ENCODE measurements around the gene TIMM10B.

The TIMM10B gene

GRCh38 chr11:6488342-6488741 lies 7.0 kb downstream of the TIMM10B start:
- no peaks in the 10 kb centered on the region for H3K4me1 ChIP-seq (ENCODE audit: control insufficient read depth, insufficient read depth, low read depth, low read length)
- H4K8ac ChIP-seq (ENCODE audit: low read length): no peak overlapping the region
- no peak overlapping the region for H3K4me2 ChIP-seq (ENCODE audit: low read length, poor library complexity, severe bottlenecking)
- DNase-seq: no peak
- peaks cover 0 to 95% of the 10 kb centered on the region in 2 experiments for H3K36me3 ChIP-seq (ENCODE audit: control insufficient read depth in 1 of 2, insufficient read depth in 2 of 2, low read depth in 1 of 2, low read length in 2 of 2)
- H3K27ac ChIP-seq (ENCODE audit: low read length, poor library complexity, severe bottlenecking): no peak overlapping the region
- H2AK5ac ChIP-seq (ENCODE audit: low read length, severe bottlenecking): no peak overlapping the region
- no peaks in the 10 kb centered on the region for H3K9me3 ChIP-seq (ENCODE audit: control insufficient read depth, low read length)
- no peak overlapping the region for H2AFZ ChIP-seq (ENCODE audit: low read depth, low read length)
- 90% methylated on average over 5 of the region's 6 CpGs for WGBS
- H3K79me1 ChIP-seq (replicated peaks; ENCODE audit: low read length, poor library complexity, severe bottlenecking): peaks cover 28% of the 10 kb centered on the region
- H3K14ac ChIP-seq (ENCODE audit: low read length in 2 of 2): no peak overlapping the region
- H3K18ac ChIP-seq (ENCODE audit: low read depth in 1 of 2, low read length in 2 of 2): no peak overlapping the region
- no peak overlapping the region for H3K4me3 ChIP-seq (ENCODE audit: insufficient read depth in 1 of 2, low read depth in 1 of 2, low read length in 2 of 2)
- H2BK120ac ChIP-seq (ENCODE audit: low read depth, low read length): no peak overlapping the region
- no peak overlapping the region for H2BK15ac ChIP-seq (ENCODE audit: low read depth, poor library complexity, severe bottlenecking)
- no peaks in the 10 kb centered on the region for H3K27me3 ChIP-seq (ENCODE audit: control insufficient read depth in 1 of 2, insufficient read depth in 1 of 2, low read length in 2 of 2)
- no peak overlapping the region for H3K23ac ChIP-seq (ENCODE audit: low read length in 2 of 2)
- no peak overlapping the region for H2BK12ac ChIP-seq (ENCODE audit: low read length in 2 of 2)
- H4K91ac ChIP-seq (ENCODE audit: low read length): no peak overlapping the region
- H3K4ac ChIP-seq (ENCODE audit: low read depth in 1 of 2, low read length in 2 of 2): no peak overlapping the region
- no peak overlapping the region for H2BK5ac ChIP-seq (ENCODE audit: low read depth, low read length, poor library complexity, severe bottlenecking)
- H3K9ac ChIP-seq (ENCODE audit: low read length): no peak overlapping the region

GRCh38 chr11:6488821-6489220 lies 7.5 kb downstream of the TIMM10B start:
- no peak overlapping the region for H3K23ac ChIP-seq (ENCODE audit: low read length in 2 of 2)
- no peak overlapping the region for H3K14ac ChIP-seq (ENCODE audit: low read length in 2 of 2)
- no peak for DNase-seq
- no peak overlapping the region for H2BK120ac ChIP-seq (ENCODE audit: low read depth, low read length)
- H3K27ac ChIP-seq (ENCODE audit: low read length, poor library complexity, severe bottlenecking): no peak overlapping the region
- H2AFZ ChIP-seq (ENCODE audit: low read depth, low read length): no peak overlapping the region
- no peak overlapping the region for H3K9ac ChIP-seq (ENCODE audit: low read length)
- H3K79me1 ChIP-seq (replicated peaks; ENCODE audit: low read length, poor library complexity, severe bottlenecking): peaks cover 27% of the 10 kb centered on the region
- H3K4ac ChIP-seq (ENCODE audit: low read depth in 1 of 2, low read length in 2 of 2): no peak overlapping the region
- H3K9me3 ChIP-seq (ENCODE audit: control insufficient read depth, low read length): no peaks in the 10 kb centered on the region
- no peak overlapping the region for H2BK5ac ChIP-seq (ENCODE audit: low read depth, low read length, poor library complexity, severe bottlenecking)
- no peak overlapping the region for H3K4me3 ChIP-seq (ENCODE audit: insufficient read depth in 1 of 2, low read depth in 1 of 2, low read length in 2 of 2)
- no peak overlapping the region for H3K4me2 ChIP-seq (ENCODE audit: low read length, poor library complexity, severe bottlenecking)
- H2BK12ac ChIP-seq (ENCODE audit: low read length in 2 of 2): no peak overlapping the region
- H2BK15ac ChIP-seq (ENCODE audit: low read depth, poor library complexity, severe bottlenecking): no peak overlapping the region
- H3K27me3 ChIP-seq (ENCODE audit: control insufficient read depth in 1 of 2, insufficient read depth in 1 of 2, low read length in 2 of 2): no peaks in the 10 kb centered on the region
- H2AK5ac ChIP-seq (ENCODE audit: low read length, severe bottlenecking): no peak overlapping the region
- no peaks in the 10 kb centered on the region for H3K4me1 ChIP-seq (ENCODE audit: control insufficient read depth, insufficient read depth, low read depth, low read length)
- WGBS: 96% methylated on average over 3 of the region's 3 CpGs
- H4K8ac ChIP-seq (ENCODE audit: low read length): no peak overlapping the region
- H3K18ac ChIP-seq (ENCODE audit: low read depth in 1 of 2, low read length in 2 of 2): no peak overlapping the region
- H3K36me3 ChIP-seq (ENCODE audit: control insufficient read depth in 1 of 2, insufficient read depth in 2 of 2, low read depth in 1 of 2, low read length in 2 of 2): peaks cover 0 to 95% of the 10 kb centered on the region in 2 experiments
- no peak overlapping the region for H4K91ac ChIP-seq (ENCODE audit: low read length)

GRCh38 chr11:6489306-6489705 lies 8.0 kb downstream of the TIMM10B start:
- no peak overlapping the region for H3K9ac ChIP-seq (ENCODE audit: low read length)

GRCh38 chr11:6497069-6497839 lies 16.0 kb downstream of the TIMM10B start, which contains the start of gene DNHD1:
Gene DNHD1, plus strand, starts transcription at chr11:6497280. Its CDS starts 936 bp downstream, at chr11:6498216.
- Histone ChIP-seq H3K14ac (ENCODE audit: low read length in 2 of 2) (no peak within 1 kb of the TSS), H3K9ac (ENCODE audit: low read length) (no peak within 1 kb of the TSS), H3K23ac (ENCODE audit: low read length in 2 of 2) (no peak within 1 kb of the TSS), H3K18ac (ENCODE audit: low read depth in 1 of 2, low read length in 2 of 2) (no peak within 1 kb of the TSS), H3K4me1 (ENCODE audit: control insufficient read depth, insufficient read depth, low read depth, low read length) (no peaks in the 10 kb centered on the region), H3K79me1 (replicated peaks; ENCODE audit: low read length, poor library complexity, severe bottlenecking) (peaks cover 2% of the 10 kb centered on the region), H2BK120ac (ENCODE audit: low read depth, low read length) (no peak within 1 kb of the TSS), H3K4me2 (ENCODE audit: low read length, poor library complexity, severe bottlenecking) (no peak within 1 kb of the TSS), H2BK15ac (ENCODE audit: low read depth, poor library complexity, severe bottlenecking) (no peak within 1 kb of the TSS), H3K27me3 (ENCODE audit: control insufficient read depth in 1 of 2, insufficient read depth in 1 of 2, low read length in 2 of 2) (no peaks in the 10 kb centered on the region), H4K91ac (ENCODE audit: low read length) (no peak within 1 kb of the TSS), H3K4ac (ENCODE audit: low read depth in 1 of 2, low read length in 2 of 2) (no peak within 1 kb of the TSS), H4K8ac (ENCODE audit: low read length) (no peak within 1 kb of the TSS), H3K4me3 (ENCODE audit: insufficient read depth in 1 of 2, low read depth in 1 of 2, low read length in 2 of 2) (no peak within 1 kb of the TSS), H2AK5ac (ENCODE audit: low read length, severe bottlenecking) (no peak within 1 kb of the TSS), H3K27ac (ENCODE audit: low read length, poor library complexity, severe bottlenecking) (no peak within 1 kb of the TSS), H2BK5ac (ENCODE audit: low read depth, low read length, poor library complexity, severe bottlenecking) (no peak within 1 kb of the TSS), H2BK12ac (ENCODE audit: low read length in 2 of 2) (no peak within 1 kb of the TSS), H3K36me3 (ENCODE audit: control insufficient read depth in 1 of 2, insufficient read depth in 2 of 2, low read depth in 1 of 2, low read length in 2 of 2) (peaks cover 16 to 32% of the 10 kb centered on the region in 2 experiments), H2AFZ (ENCODE audit: low read depth, low read length) (no peak within 1 kb of the TSS), H3K9me3 (ENCODE audit: control insufficient read depth, low read length) (no peaks in the 10 kb centered on the region)
- DNase-seq: no peak
- WGBS: 72% methylated on average over 32 of the region's 33 CpGs

More at GRCh38 chr11:6489306-6489705, 8.0 kb downstream of the TIMM10B start:
- Histone ChIP-seq H3K79me1 (replicated peaks; ENCODE audit: low read length, poor library complexity, severe bottlenecking) (peaks cover 26% of the 10 kb centered on the region), H3K4me1 (ENCODE audit: control insufficient read depth, insufficient read depth, low read depth, low read length) (no peaks in the 10 kb centered on the region), H2AFZ (ENCODE audit: low read depth, low read length) (no peak overlapping the region), H2BK12ac (ENCODE audit: low read length in 2 of 2) (no peak overlapping the region), H3K4ac (ENCODE audit: low read depth in 1 of 2, low read length in 2 of 2) (no peak overlapping the region), H3K23ac (ENCODE audit: low read length in 2 of 2) (no peak overlapping the region), H3K9me3 (ENCODE audit: control insufficient read depth, low read length) (no peaks in the 10 kb centered on the region), H2AK5ac (ENCODE audit: low read length, severe bottlenecking) (no peak overlapping the region), H2BK5ac (ENCODE audit: low read depth, low read length, poor library complexity, severe bottlenecking) (no peak overlapping the region), H2BK120ac (ENCODE audit: low read depth, low read length) (no peak overlapping the region), H3K27me3 (ENCODE audit: control insufficient read depth in 1 of 2, insufficient read depth in 1 of 2, low read length in 2 of 2) (no peaks in the 10 kb centered on the region), H3K36me3 (ENCODE audit: control insufficient read depth in 1 of 2, insufficient read depth in 2 of 2, low read depth in 1 of 2, low read length in 2 of 2) (peaks cover 0 to 94% of the 10 kb centered on the region in 2 experiments), H4K8ac (ENCODE audit: low read length) (no peak overlapping the region), H2BK15ac (ENCODE audit: low read depth, poor library complexity, severe bottlenecking) (no peak overlapping the region), H3K4me2 (ENCODE audit: low read length, poor library complexity, severe bottlenecking) (no peak overlapping the region), H3K18ac (ENCODE audit: low read depth in 1 of 2, low read length in 2 of 2) (no peak overlapping the region), H4K91ac (ENCODE audit: low read length) (no peak overlapping the region), H3K4me3 (ENCODE audit: insufficient read depth in 1 of 2, low read depth in 1 of 2, low read length in 2 of 2) (no peak overlapping the region), H3K27ac (ENCODE audit: low read length, poor library complexity, severe bottlenecking) (no peak overlapping the region), H3K14ac (ENCODE audit: low read length in 2 of 2) (no peak overlapping the region)
- no peak for DNase-seq
- WGBS: 85% methylated on average over 2 of the region's 4 CpGs
